Measurements from ENCODE around the gene TCF25.

TCF25 gene

DNA sequence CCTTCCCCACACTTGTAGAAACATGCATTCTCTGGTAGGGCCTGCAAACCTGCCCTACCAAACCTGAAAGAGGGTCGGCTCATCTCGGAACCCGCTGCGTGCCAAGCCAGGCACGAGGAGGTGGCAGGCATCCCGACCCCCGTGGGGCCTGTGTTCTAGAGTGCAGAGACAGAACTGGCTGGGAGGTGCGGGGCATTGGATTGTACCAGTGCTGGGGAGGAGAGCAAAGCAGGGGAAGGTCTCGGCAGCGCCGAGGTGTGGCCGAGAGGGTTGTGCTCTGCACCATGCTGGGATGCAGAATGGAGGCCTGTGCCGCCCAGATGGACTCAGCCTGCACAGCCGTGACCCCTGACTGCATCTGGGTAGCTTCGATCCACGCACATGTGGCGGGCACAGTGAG is 27.5 kb downstream of the TCF25 start:
- ChIA-PET POLR2A (no interaction called here), CTCF (interaction anchor here (3.4 kb wide), 1 partner anchor 10 kb away, joined by 13 read pairs; no protein-coding TSS in a partner anchor)
- Histone ChIP-seq H3K4me3 (ENCODE audit: low read depth, low read length) (no peak overlapping the region), H3K9me3 (ENCODE audit: control insufficient read depth, insufficient read depth, low read depth, low read length) (no peaks in the 10 kb centered on the region), H3K36me3 (ENCODE audit: control insufficient read depth in 2 of 2, insufficient read depth in 1 of 2, low read length in 2 of 2) (peaks cover 4 to 79% of the 10 kb centered on the region in 2 experiments; a peak in 2 of 3 replicates), H3K27ac (ENCODE audit: extremely low read depth, low read depth, low read length) (no peak overlapping the region), H3K4me1 (ENCODE audit: control insufficient read depth, insufficient read depth, low read length) (no peaks in the 10 kb centered on the region)
- TF ChIP-seq ZNF2 (tag by site-specific recombination; IDR thresholded peaks at IDR 0.05) (no peak), ZNF19 (tag by site-specific recombination; IDR thresholded peaks at IDR 0.05; ENCODE audit: low read depth) (no peak), ZNF747 (tag by site-specific recombination; IDR thresholded peaks at IDR 0.05) (no peak), GLIS2 (tag by site-specific recombination; IDR thresholded peaks at IDR 0.05) (no peak), ZNF560 (tag by site-specific recombination; IDR thresholded peaks at IDR 0.05; ENCODE audit: borderline replicate concordance) (no peak), ZNF138 (tag by site-specific recombination; IDR thresholded peaks at IDR 0.05; ENCODE audit: borderline replicate concordance) (no peak), ZNF404 (tag by site-specific recombination; IDR thresholded peaks at IDR 0.05) (no peak), ZNF514 (tag by site-specific recombination; IDR thresholded peaks at IDR 0.05) (no peak), ZSCAN23 (tag by site-specific recombination; IDR thresholded peaks at IDR 0.05) (no peak), ZNF843 (tag by site-specific recombination; IDR thresholded peaks at IDR 0.05) (no peak)
- TF ChIP-seq, protein P1, sequence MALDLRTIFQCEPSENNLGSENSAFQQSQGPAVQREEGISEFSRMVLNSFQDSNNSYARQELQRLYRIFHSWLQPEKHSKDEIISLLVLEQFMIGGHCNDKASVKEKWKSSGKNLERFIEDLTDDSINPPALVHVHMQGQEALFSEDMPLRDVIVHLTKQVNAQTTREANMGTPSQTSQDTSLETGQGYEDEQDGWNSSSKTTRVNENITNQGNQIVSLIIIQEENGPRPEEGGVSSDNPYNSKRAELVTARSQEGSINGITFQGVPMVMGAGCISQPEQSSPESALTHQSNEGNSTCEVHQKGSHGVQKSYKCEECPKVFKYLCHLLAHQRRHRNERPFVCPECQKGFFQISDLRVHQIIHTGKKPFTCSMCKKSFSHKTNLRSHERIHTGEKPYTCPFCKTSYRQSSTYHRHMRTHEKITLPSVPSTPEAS (tag by site-specific recombination; IDR thresholded peaks at IDR 0.05), result no peak
- TF ChIP-seq, protein P2, sequence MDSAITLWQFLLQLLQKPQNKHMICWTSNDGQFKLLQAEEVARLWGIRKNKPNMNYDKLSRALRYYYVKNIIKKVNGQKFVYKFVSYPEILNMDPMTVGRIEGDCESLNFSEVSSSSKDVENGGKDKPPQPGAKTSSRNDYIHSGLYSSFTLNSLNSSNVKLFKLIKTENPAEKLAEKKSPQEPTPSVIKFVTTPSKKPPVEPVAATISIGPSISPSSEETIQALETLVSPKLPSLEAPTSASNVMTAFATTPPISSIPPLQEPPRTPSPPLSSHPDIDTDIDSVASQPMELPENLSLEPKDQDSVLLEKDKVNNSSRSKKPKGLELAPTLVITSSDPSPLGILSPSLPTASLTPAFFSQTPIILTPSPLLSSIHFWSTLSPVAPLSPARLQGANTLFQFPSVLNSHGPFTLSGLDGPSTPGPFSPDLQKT (IDR thresholded peaks at IDR 0.05; ENCODE audit: borderline replicate concordance, low read depth, low read length), result no peak

DNA sequence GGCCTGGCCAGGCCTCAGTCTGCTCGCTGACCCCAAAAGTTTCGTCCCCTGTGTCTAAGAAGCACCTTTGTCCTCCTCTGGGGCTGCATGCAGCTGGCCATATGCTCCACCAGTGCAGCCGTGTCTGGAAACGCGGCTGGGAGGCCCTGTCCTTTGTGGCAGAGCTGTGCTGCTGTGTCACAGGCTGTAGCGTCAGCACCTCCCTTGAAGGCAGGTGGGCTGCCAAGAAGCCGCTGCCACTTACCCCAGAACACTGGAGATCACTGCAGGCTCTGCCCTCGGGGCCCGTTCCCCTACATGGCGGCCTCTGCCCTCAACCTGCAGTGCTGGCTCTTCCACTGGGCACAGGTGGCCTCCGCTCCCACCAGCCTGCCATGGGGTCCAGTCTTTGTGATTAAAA is 29.6 kb downstream of the TCF25 start:
- H3K4me1 ChIP-seq (ENCODE audit: control insufficient read depth, insufficient read depth, low read length), result no peaks in the 10 kb centered on the region
- H3K4me3 ChIP-seq (ENCODE audit: low read depth, low read length), result no peak overlapping the region
- POLR2A ChIA-PET, result no interaction called here
- no peak overlapping the region for H3K27ac ChIP-seq (ENCODE audit: extremely low read depth, low read depth, low read length)
- TF ChIP-seq ZNF791 (tag by site-specific recombination; IDR thresholded peaks at IDR 0.05), result no peak
- TF ChIP-seq EGR2 (tag by site-specific recombination; IDR thresholded peaks at IDR 0.05; ENCODE audit: low read depth), result no peak
- TF ChIP-seq, protein P3, sequence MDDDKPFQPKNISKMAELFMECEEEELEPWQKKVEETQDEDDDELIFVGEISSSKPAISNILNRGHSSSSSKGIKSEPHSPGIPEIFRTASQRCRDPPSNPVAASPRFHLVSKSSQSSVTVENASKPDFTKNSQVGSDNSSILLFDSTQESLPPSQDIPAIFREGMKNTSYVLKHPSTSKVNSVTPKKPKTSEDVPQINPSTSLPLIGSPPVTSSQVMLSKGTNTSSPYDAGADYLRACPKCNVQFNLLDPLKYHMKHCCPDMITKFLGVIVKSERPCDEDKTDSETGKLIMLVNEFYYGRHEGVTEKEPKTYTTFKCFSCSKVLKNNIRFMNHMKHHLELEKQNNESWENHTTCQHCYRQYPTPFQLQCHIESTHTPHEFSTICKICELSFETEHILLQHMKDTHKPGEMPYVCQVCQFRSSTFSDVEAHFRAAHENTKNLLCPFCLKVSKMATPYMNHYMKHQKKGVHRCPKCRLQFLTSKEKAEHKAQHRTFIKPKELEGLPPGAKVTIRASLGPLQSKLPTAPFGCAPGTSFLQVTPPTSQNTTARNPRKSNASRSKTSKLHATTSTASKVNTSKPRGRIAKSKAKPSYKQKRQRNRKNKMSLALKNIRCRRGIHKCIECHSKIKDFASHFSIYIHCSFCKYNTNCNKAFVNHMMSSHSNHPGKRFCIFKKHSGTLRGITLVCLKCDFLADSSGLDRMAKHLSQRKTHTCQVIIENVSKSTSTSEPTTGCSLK (tag by site-specific recombination; IDR thresholded peaks at IDR 0.05), result no peak
- TF ChIP-seq ZNF548 (tag by site-specific recombination; IDR thresholded peaks at IDR 0.05), result no peak
- TF ChIP-seq ZNF48 (tag by site-specific recombination; IDR thresholded peaks at IDR 0.05), result no peak
- TF ChIP-seq ZNF624 (tag by site-specific recombination; IDR thresholded peaks at IDR 0.05), result no peak
- no peak for TF ChIP-seq ZNF501 (tag by site-specific recombination; IDR thresholded peaks at IDR 0.05)
- TF ChIP-seq ZNF677 (tag by site-specific recombination; IDR thresholded peaks at IDR 0.05), result no peak
- no peak for TF ChIP-seq ZNF785 (tag by site-specific recombination; IDR thresholded peaks at IDR 0.05)
- TF ChIP-seq ZBTB21 (tag by site-specific recombination; IDR thresholded peaks at IDR 0.05), result no peak
- no peak for TF ChIP-seq ZNF155 (tag by site-specific recombination; IDR thresholded peaks at IDR 0.05)
- TF ChIP-seq SP7 (tag by site-specific recombination; IDR thresholded peaks at IDR 0.05), result no peak
- no peak for TF ChIP-seq ZNF341 (tag by site-specific recombination; IDR thresholded peaks at IDR 0.05; ENCODE audit: low read depth)
- no peak for TF ChIP-seq HOXC10 (CRISPR knock-in tag; IDR thresholded peaks at IDR 0.05)
- TF ChIP-seq ZNF747 (tag by site-specific recombination; IDR thresholded peaks at IDR 0.05), result no peak
- no peak for TF ChIP-seq ZNF175 (tag by site-specific recombination; IDR thresholded peaks at IDR 0.05)
- TF ChIP-seq ZNF24 (tag by site-specific recombination; IDR thresholded peaks at IDR 0.05), result no peak
- no peaks in the 10 kb centered on the region for H3K9me3 ChIP-seq (ENCODE audit: control insufficient read depth, insufficient read depth, low read depth, low read length)
- CTCF ChIA-PET, result interaction anchor here (0.5 kb wide), 1 partner anchor 137 kb away, joined by 3 read pairs; no protein-coding TSS in a partner anchor
- peaks cover 2 to 79% of the 10 kb centered on the region in 2 experiments; a peak in 2 of 3 replicates for H3K36me3 ChIP-seq (ENCODE audit: control insufficient read depth in 2 of 2, insufficient read depth in 1 of 2, low read length in 2 of 2)

Measured in HEK293 (cell line).